ENCODE results near the gene UFD1. TPM values are rescaled to one million over a fixed set of nuclear protein-coding genes. Genes with fewer than 3 reads are reported as not detected.

Gene UFD1
- total and polyA plus RNA-seq, 2 of the 13 experiments (the other 11 are each of a cell fraction or from before 2014, with no cell fraction given) = 47.9 to 51.1 TPM

DNA sequence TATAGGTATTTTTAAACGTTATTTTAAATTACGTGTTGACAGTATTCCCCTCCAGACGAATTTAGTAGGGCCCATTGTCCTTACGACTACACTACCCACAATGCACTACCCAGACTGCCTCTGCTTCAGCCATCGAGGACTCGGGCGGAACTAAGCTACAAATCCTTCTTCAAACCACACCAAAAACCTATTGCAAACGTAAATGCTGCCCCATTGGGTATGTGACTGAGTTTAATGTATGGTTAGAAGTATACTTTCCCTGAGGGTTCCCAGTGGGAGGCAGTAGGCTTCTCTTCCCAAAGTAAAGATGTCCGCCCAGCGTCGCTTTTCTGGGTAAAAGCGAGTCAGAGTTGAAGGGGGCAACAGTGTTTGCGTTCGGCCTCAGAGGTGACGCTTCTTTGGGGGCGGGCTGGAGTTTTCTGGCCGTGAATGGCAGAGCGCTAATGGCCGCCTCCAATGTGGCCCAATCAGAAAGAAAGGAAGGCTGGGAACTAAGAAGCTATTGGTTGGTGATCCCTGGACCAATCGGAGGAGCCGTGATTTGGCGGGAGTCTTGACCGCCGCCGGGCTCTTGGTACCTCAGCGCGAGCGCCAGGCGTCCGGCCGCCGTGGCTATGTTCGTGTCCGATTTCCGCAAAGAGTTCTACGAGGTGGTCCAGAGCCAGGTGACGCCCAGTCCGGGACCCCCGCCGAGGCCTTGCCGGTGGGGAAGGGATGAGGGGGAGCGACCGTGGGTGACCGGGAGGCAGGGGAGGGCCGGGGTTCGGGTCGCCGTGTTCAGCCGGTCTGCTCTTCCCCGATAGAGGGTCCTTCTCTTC lies 571 bp upstream of the UFD1 start, which contains the start of gene CDC45 (continued):
- TF ChIP-seq MED8 (CRISPR knock-in tag; IDR thresholded peaks at IDR 0.05; ENCODE audit: insufficient replicate concordance) = no peak
- TF ChIP-seq ZBTB42 (CRISPR knock-in tag; IDR thresholded peaks at IDR 0.05) = no peak
- TF ChIP-seq ZNF383 (CRISPR knock-in tag; IDR thresholded peaks at IDR 0.05; ENCODE audit: borderline replicate concordance) = no peak
- no peak for TF ChIP-seq ZNF672 (CRISPR knock-in tag; IDR thresholded peaks at IDR 0.05)
- TF ChIP-seq GABPA (IDR thresholded peaks at IDR 0.05; ENCODE audit: low read depth, low read length) = no peak
- TF ChIP-seq GABPA (CRISPR knock-in tag; IDR thresholded peaks at IDR 0.05; ENCODE audit: low read depth) = peak; percentile 82
- TF ChIP-seq KMT2B (CRISPR knock-in tag; IDR thresholded peaks at IDR 0.05) = peak; percentile 46; the same call in 1 of the 2 replicates
- no peak for TF ChIP-seq AGO2 (optimal IDR thresholded peaks at IDR 0.05; ENCODE audit: low read depth, low read length)
- TF ChIP-seq HOXA3 (CRISPR knock-in tag; IDR thresholded peaks at IDR 0.05) = peak; percentile 97
- TF ChIP-seq, protein P1, sequence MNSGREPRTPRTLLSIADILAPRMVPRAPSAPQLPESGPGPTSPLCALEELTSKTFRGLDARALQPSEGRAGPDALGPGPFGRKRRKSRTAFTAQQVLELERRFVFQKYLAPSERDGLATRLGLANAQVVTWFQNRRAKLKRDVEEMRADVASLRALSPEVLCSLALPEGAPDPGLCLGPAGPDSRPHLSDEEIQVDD (CRISPR knock-in tag; IDR thresholded peaks at IDR 0.05; ENCODE audit: borderline replicate concordance) = no peak
- TF ChIP-seq POGK (CRISPR knock-in tag; conservative IDR thresholded peaks at IDR 0.05) = no peak
- no peak for TF ChIP-seq ZNF446 (CRISPR knock-in tag; IDR thresholded peaks at IDR 0.05)
- TF ChIP-seq ZNF143 (CRISPR knock-in tag; IDR thresholded peaks at IDR 0.05) = peak; percentile 97
- TF ChIP-seq, protein P2, sequence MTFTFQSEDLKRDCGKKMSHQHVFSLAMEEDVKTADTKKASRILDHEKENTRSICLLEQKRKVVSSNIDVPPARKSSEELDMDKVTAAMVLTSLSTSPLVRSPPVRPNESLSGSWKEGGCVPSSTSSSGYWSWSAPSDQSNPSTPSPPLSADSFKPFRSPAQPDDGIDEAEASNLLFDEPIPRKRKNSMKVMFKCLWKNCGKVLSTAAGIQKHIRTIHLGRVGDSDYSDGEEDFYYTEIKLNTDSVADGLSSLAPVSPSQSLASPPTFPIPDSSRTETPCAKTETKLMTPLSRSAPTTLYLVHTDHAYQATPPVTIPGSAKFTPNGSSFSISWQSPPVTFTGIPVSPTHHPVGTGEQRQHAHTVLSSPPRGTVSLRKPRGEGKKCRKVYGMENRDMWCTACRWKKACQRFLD (CRISPR knock-in tag; IDR thresholded peaks at IDR 0.05; ENCODE audit: borderline replicate concordance) = no peak
- TF ChIP-seq SP1 (IDR thresholded peaks at IDR 0.05) = no peak
- TF ChIP-seq SP1 (CRISPR knock-in tag; IDR thresholded peaks at IDR 0.05) = peak; percentile 14; the same call in 1 of the 2 replicates
- TF ChIP-seq ATF7 (IDR thresholded peaks at IDR 0.05) = no peak
- no peak for TF ChIP-seq ATF7 (CRISPR knock-in tag; IDR thresholded peaks at IDR 0.05)
- TF ChIP-seq, protein P3, sequence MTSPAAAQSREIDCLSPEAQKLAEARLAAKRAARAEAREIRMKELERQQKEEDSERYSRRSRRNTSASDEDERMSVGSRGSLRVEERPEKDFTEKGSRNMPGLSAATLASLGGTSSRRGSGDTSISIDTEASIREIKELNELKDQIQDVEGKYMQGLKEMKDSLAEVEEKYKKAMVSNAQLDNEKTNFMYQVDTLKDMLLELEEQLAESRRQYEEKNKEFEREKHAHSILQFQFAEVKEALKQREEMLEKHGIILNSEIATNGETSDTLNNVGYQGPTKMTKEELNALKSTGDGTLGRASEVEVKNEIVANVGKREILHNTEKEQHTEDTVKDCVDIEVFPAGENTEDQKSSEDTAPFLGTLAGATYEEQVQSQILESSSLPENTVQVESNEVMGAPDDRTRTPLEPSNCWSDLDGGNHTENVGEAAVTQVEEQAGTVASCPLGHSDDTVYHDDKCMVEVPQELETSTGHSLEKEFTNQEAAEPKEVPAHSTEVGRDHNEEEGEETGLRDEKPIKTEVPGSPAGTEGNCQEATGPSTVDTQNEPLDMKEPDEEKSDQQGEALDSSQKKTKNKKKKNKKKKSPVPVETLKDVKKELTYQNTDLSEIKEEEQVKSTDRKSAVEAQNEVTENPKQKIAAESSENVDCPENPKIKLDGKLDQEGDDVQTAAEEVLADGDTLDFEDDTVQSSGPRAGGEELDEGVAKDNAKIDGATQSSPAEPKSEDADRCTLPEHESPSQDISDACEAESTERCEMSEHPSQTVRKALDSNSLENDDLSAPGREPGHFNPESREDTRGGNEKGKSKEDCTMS (CRISPR knock-in tag; conservative IDR thresholded peaks at IDR 0.05) = no peak
- TF ChIP-seq SMARCC2 (IDR thresholded peaks at IDR 0.05) = no peak
- TF ChIP-seq PAWR (CRISPR knock-in tag; IDR thresholded peaks at IDR 0.05; ENCODE audit: borderline replicate concordance) = no peak
- peak; percentile 48; the same call in 1 of the 2 replicates for TF ChIP-seq ZNF788 (CRISPR knock-in tag; IDR thresholded peaks at IDR 0.05; ENCODE audit: borderline replicate concordance)

All from HepG2 (cell line).